Testis (tissue), 3 donors: ENCODE results near the gene PCDHA5. TPM values are rescaled to one million over a fixed set of nuclear protein-coding genes. Genes with fewer than 3 reads are reported as not detected.
"Not testable (repeated sequence)": the region's sequence is repeated elsewhere in the genome, so short reads cannot be mapped to it uniquely, and the experiment has no call there.

Experiments used
- DNase-seq: peaks from one replicate; pipeline ENCODE4 v3.0.0-alpha.2; 2019
- H3K27ac ChIP-seq, 2 donors: fragments of 200-600 bp; sonication (generic); one replicate each; pipeline ENCODE4 v1.5.1; 2019
- H3K27me3 ChIP-seq: fragments of 200-600 bp; sonication (generic); one replicate; pipeline ENCODE4 v1.5.1; 2019
- H3K36me3 ChIP-seq: fragments of 200-600 bp; sonication (generic); one replicate; pipeline ENCODE4 v1.5.1; 2017; ENCODE audit warnings: low read depth; ENCODE audit errors: missing control alignments
- H3K4me1 ChIP-seq: fragments of 200-600 bp; sonication (generic); one replicate; pipeline ENCODE4 v1.5.1; 2019
- H3K4me3 ChIP-seq, 2 donors: fragments of 200-600 bp; sonication (generic); one replicate each; pipeline ENCODE4 v1.5.1; 2017 to 2019
- H3K9me3 ChIP-seq: fragments of 200-600 bp; sonication (generic); one replicate; pipeline ENCODE4 v1.5.1; 2017
- POLR2A ChIP-seq: fragments of 450-650 bp; IDR thresholded peaks from one replicate; pipeline ENCODE4 v1.6.1; 2017; ENCODE audit warnings: antibody characterized with exemption, mild to moderate bottlenecking, moderate library complexity
- WGBS, 2 donors: methylation state at CpG; one replicate each; pipeline ENCODE4 v1.1.5; 2018; 5-methylcytosine and 5-hydroxymethylcytosine counted together
- intact Hi-C: fragments of 100-400 bp; cut with DNase I; formaldehyde crosslinking; loops from one replicate; pipeline ENCODE4 v1.15.1; 2023; ENCODE audit warnings: low total_unique reads
- polyA plus RNA-seq: library from polyadenylated mRNA; stranded (reverse); fragments of 350-450 nt; fragmentation: Illumina TruSeq; extraction: RNeasy Lipid Tissue Mini Kit (QIAGEN cat#74804); gene quantifications from one replicate; pipeline ENCODE4 v1.2.3, GENCODE V29; 2014; ENCODE audit warnings: low read depth, low replicate concordance; ENCODE audit not compliant: insufficient read depth
- total RNA-seq, 2 donors: library from RNA; depleted of rRNA; stranded (reverse); fragments of >200 nt; gene quantifications; one replicate each; pipeline ENCODE4 v1.2.3, GENCODE V29; 2016
- TF ChIP-seq, protein P1 (sequence below), 3 experiments: fragments of 450-650 bp in 2 of 3; fragments of 200-600 bp in 1 of 3; sonication (generic) in 1 of 3; IDR thresholded peaks; one replicate each; pipeline ENCODE4 v1.5.1; 2016 to 2019; ENCODE audit warnings: antibody characterized with exemption in 3 of 3, mild to moderate bottlenecking in 2 of 3, moderate library complexity in 1 of 3

The PCDHA5 gene
- total and polyA plus RNA-seq, 3 donors from 2014 or later = 0.21 to 1.7 (median 1.0) TPM

- Histone ChIP-seq H3K4me3 (peak overlapping the region in 1 of 2 donors; percentile 33), H3K9me3 (no peaks in the 10 kb centered on the region), H3K27me3 (no peaks in the 10 kb centered on the region), H3K36me3 (no peaks in the 10 kb centered on the region), H3K27ac (no peak overlapping the region), H3K4me1 (no peaks in the 10 kb centered on the region)
- intact Hi-C loops = no loop called here
- no peak for TF ChIP-seq POLR2A
- TF ChIP-seq, protein P1, sequence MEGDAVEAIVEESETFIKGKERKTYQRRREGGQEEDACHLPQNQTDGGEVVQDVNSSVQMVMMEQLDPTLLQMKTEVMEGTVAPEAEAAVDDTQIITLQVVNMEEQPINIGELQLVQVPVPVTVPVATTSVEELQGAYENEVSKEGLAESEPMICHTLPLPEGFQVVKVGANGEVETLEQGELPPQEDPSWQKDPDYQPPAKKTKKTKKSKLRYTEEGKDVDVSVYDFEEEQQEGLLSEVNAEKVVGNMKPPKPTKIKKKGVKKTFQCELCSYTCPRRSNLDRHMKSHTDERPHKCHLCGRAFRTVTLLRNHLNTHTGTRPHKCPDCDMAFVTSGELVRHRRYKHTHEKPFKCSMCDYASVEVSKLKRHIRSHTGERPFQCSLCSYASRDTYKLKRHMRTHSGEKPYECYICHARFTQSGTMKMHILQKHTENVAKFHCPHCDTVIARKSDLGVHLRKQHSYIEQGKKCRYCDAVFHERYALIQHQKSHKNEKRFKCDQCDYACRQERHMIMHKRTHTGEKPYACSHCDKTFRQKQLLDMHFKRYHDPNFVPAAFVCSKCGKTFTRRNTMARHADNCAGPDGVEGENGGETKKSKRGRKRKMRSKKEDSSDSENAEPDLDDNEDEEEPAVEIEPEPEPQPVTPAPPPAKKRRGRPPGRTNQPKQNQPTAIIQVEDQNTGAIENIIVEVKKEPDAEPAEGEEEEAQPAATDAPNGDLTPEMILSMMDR (IDR thresholded peaks at IDR 0.05) = no peak
- DNase-seq = no peak
- 9 to 11% methylated on average over 17 to 18 of the region's 18 CpGs for WGBS, 2 donors
Measured at GRCh38 chr5:140828362-140828737, 6.9 kb downstream of the PCDHA5 start.

- DNase-seq, intact Hi-C loops, H3K36me3 ChIP-seq, H3K9me3 ChIP-seq, H3K27ac ChIP-seq, H3K4me1 ChIP-seq, H3K4me3 ChIP-seq, H3K27me3 ChIP-seq: not testable (repeated sequence)
- 24 to 33% methylated on average over 23 to 98 of the region's 106 CpGs for WGBS, 2 donors
Measured at GRCh38 chr5:140829511-140830501, 8.4 kb downstream of the PCDHA5 start.

DNA sequence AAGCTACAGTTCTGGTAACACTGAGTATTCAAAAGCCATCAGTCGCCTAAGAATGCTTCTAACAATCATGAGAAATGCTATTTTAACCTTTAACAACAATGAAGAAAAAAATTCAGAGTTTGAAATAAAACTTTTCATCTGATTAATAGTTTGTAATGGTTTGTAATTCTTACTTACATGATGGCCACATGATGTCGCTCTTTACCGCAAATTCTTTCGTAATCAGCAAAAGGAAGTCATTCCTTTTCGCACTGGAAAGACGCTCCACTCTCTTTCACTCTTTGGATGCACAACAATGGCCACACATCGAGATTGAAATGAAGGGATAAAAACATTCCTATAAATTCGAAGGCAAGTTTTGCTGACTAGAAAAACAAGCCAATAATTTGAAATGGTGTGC, 12.6 kb downstream of the PCDHA5 start, which contains the start of gene PCDHA7:
TSS of gene PCDHA7 (plus strand) at position 277 of the 400 bp plus-strand sequence. CDS start at position 392, 115 bp downstream.
- no peak within 1 kb of the TSS for H3K27ac ChIP-seq
- H3K4me3 ChIP-seq = no peak within 1 kb of the TSS
- no peaks in the 10 kb centered on the region for H3K27me3 ChIP-seq
- TF ChIP-seq POLR2A = no peak
- TF ChIP-seq, protein P1 (IDR thresholded peaks at IDR 0.05) = peak in 1 of 3 experiments; percentile 5
- no peak for DNase-seq
- no peaks in the 10 kb centered on the region for H3K9me3 ChIP-seq
- intact Hi-C loops = no loop called here
- 2 to 9% methylated on average over 8 of the region's 8 CpGs for WGBS, 2 donors
- H3K36me3 ChIP-seq = no peaks in the 10 kb centered on the region
- H3K4me1 ChIP-seq = no peaks in the 10 kb centered on the region

DNA sequence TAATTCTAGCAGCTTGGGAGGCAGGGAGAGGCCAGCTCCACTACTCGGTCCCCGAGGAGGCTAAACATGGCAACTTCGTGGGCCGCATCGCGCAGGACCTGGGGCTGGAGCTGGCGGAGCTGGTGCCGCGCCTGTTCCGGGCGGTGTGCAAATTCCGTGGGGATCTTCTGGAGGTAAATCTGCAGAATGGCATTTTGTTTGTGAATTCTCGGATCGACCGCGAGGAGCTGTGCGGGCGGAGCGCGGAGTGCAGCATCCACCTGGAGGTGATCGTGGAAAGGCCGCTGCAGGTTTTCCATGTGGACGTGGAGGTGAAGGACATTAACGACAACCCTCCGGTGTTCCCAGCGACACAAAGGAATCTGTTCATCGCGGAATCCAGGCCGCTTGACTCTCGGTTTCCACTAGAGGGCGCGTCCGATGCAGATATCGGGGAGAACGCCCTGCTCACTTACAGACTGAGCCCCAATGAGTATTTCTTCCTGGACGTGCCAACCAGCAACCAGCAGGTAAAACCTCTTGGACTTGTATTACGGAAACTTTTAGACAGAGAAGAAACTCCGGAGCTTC, 13.1 kb downstream of the PCDHA5 start:
- intact Hi-C loops, H3K4me3 ChIP-seq: not testable (repeated sequence)
- 10 to 18% methylated on average over 26 of the region's 38 CpGs for WGBS, 2 donors

GRCh38 chr5:140835622-140836510, 14.5 kb downstream of the PCDHA5 start:
- no peaks in the 10 kb centered on the region for H3K9me3 ChIP-seq
- no peak for TF ChIP-seq POLR2A
- TF ChIP-seq, protein P1 (IDR thresholded peaks at IDR 0.05) = no peak

More for the DNA sequence above, 13.1 kb downstream of the PCDHA5 start:
- H3K27ac ChIP-seq, DNase-seq, H3K9me3 ChIP-seq, H3K36me3 ChIP-seq, H3K4me1 ChIP-seq, H3K27me3 ChIP-seq: not testable (repeated sequence)

More at GRCh38 chr5:140835622-140836510, 14.5 kb downstream of the PCDHA5 start:
- H3K4me3 ChIP-seq = peak overlapping the region in 1 of 2 donors; percentile 6
- WGBS, 2 donors = 29 to 48% methylated on average over 34 to 92 of the region's 103 CpGs
- no peaks in the 10 kb centered on the region for H3K36me3 ChIP-seq
- no peaks in the 10 kb centered on the region for H3K4me1 ChIP-seq
- intact Hi-C loops = no loop called here
- H3K27me3 ChIP-seq = no peaks in the 10 kb centered on the region
- no peak overlapping the region for H3K27ac ChIP-seq
- DNase-seq = no peak
